Esophagus squamous epithelium (tissue), 5 donors: ENCODE measurements around the gene CALML5. TPM values are rescaled to one million over a fixed set of nuclear protein-coding genes. Genes with fewer than 3 reads are reported as not detected.

Source experiments
- DNase-seq: peaks from one replicate; lab custom pipeline; 2025; lab: John Stamatoyannopoulos, UW
- H3K27ac ChIP-seq, 4 donors: fragments of 200-600 bp; sonication (generic); one replicate each; pipeline ENCODE4 v1.5.1; 2016 to 2019; ENCODE audit warnings: mild to moderate bottlenecking in 1 of 4
- H3K27me3 ChIP-seq, 4 donors: fragments of 200-600 bp; sonication (generic); 1 replicate in 3 of 4; 2 replicates in 1 of 4; pipeline versions ENCODE4 v1.5.1 to v1.6.0; 2017 to 2021; ENCODE audit warnings: antibody characterized with exemption in 1 of 4
- H3K36me3 ChIP-seq, 3 donors: fragments of 200-600 bp; sonication (generic); one replicate each; pipeline ENCODE4 v1.5.1; 2016 to 2019
- H3K4me1 ChIP-seq, 3 donors: fragments of 200-600 bp; sonication (generic); one replicate each; pipeline ENCODE4 v1.5.1; 2017 to 2019
- H3K4me3 ChIP-seq, 4 donors: fragments of 200-600 bp; sonication (generic); 1 replicate in 3 of 4; 2 replicates in 1 of 4; pipeline ENCODE4 v1.5.1; 2016 to 2019; ENCODE audit warnings: mild to moderate bottlenecking in 2 of 4, moderate library complexity in 1 of 4
- H3K9me3 ChIP-seq, 3 donors: fragments of 200-600 bp; sonication (generic); one replicate each; pipeline ENCODE4 v1.5.1; 2016 to 2019
- POLR2A ChIP-seq, 4 donors: fragments of 450-650 bp; IDR thresholded peaks; one replicate each; pipeline ENCODE4 v1.6.1; 2017; ENCODE audit warnings: antibody characterized with exemption in 4 of 4, mild to moderate bottlenecking in 4 of 4, moderate library complexity in 3 of 4
- WGBS, 2 donors: methylation state at CpG; one replicate each; pipeline ENCODE4 v1.1.5; 2018; 5-methylcytosine and 5-hydroxymethylcytosine counted together
- intact Hi-C: fragments of 100-400 bp; cut with DNase I; formaldehyde crosslinking; loops from one replicate; pipeline ENCODE4 v1.15.0; 2022
- total RNA-seq, 4 donors: library from RNA; depleted of rRNA; stranded (reverse); fragments of >200 nt; gene quantifications; one replicate each; pipeline ENCODE4 v1.1.0, GENCODE V29; 2016
- TF ChIP-seq, protein P1 (sequence below), 6 experiments: fragments of 450-650 bp in 4 of 6; fragments of 200-600 bp in 2 of 6; sonication (generic) in 2 of 6; IDR thresholded peaks; one replicate each; pipeline ENCODE4 v1.5.1; 2016 to 2019; ENCODE audit warnings: antibody characterized with exemption in 6 of 6, mild to moderate bottlenecking in 4 of 6, moderate library complexity in 4 of 6
- donor health status: DM: yes; HTN: yes; CAD: no.

Gene CALML5
- total RNA-seq, 4 donors from 2014 or later: 14.5 to 148 (median 22.6) TPM

DNA sequence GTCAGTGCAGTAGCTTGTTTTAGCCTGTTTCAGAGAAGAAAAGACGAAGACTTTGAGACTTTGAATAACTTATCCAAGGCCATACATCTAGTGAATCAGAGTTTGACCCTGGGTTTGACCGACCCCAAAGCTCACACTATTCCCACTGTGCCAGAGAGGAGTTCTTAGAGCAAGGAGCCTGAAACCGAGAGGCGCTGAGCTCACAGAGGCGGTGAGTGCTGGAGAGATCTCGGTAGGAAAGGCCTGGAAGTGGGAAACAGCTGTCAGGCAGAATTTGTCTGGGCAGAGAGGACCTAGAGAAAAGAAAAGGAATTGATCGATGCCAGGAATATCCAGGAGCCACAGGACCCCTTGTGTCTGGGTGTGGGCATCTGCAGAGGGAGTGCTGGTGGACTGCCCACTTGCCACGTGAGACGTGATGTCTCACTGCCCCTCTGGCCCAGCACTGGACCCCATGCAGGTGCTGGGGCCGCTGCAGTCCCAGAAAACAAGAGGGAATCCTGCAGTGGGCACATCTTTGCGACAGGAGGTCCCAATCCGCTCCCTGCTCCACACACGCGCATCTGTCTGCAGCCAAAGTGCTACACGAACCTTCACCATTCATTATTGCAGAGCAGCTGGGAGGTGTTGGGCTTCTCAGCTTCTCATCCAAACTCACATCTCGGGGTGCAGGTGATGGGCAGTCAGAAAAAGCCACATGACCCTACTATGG lies 31.6 kb upstream of the CALML5 start:
- H3K4me1 ChIP-seq: peaks cover 28 to 92% (median 51%) of the 10 kb centered on the region in 3 donors
- no peak for DNase-seq

DNA sequence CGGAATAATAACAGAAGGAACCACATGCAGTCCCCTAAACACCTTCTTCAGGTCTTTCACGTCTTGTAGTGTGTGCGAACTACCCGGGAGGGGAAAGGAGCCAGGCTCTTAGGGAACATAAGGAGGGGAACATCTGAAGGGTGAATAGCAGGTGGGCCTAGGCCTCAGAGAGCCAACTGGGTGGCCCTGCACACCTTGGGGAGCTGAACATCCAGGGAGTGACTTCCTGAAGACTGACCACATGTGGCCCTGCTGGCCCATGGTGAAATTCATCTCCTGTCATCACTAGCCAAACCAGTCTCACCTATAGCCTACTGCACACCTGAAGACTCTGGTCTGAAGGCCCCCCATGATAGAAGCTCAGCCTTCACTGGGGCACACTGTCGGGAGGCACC lies 31.0 kb upstream of the CALML5 start:
- H3K4me1 ChIP-seq: peaks cover 28 to 92% (median 51%) of the 10 kb centered on the region in 3 donors

More for the DNA sequence above, 31.6 kb upstream of the CALML5 start:
- H3K27ac ChIP-seq: peak overlapping the region; percentile 39 to 93 (median 80)
- H3K4me3 ChIP-seq: no peak overlapping the region
- TF ChIP-seq POLR2A (IDR thresholded peaks at IDR 0.05): no peak
- TF ChIP-seq, protein P1, sequence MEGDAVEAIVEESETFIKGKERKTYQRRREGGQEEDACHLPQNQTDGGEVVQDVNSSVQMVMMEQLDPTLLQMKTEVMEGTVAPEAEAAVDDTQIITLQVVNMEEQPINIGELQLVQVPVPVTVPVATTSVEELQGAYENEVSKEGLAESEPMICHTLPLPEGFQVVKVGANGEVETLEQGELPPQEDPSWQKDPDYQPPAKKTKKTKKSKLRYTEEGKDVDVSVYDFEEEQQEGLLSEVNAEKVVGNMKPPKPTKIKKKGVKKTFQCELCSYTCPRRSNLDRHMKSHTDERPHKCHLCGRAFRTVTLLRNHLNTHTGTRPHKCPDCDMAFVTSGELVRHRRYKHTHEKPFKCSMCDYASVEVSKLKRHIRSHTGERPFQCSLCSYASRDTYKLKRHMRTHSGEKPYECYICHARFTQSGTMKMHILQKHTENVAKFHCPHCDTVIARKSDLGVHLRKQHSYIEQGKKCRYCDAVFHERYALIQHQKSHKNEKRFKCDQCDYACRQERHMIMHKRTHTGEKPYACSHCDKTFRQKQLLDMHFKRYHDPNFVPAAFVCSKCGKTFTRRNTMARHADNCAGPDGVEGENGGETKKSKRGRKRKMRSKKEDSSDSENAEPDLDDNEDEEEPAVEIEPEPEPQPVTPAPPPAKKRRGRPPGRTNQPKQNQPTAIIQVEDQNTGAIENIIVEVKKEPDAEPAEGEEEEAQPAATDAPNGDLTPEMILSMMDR (IDR thresholded peaks at IDR 0.05): no peak
- WGBS, 2 donors: 70 to 73% methylated on average over 16 of the region's 16 CpGs
- no peaks in the 10 kb centered on the region for H3K36me3 ChIP-seq
- no peaks in the 10 kb centered on the region for H3K27me3 ChIP-seq
- intact Hi-C loops: no loop called here
- no peaks in the 10 kb centered on the region for H3K9me3 ChIP-seq

DNA sequence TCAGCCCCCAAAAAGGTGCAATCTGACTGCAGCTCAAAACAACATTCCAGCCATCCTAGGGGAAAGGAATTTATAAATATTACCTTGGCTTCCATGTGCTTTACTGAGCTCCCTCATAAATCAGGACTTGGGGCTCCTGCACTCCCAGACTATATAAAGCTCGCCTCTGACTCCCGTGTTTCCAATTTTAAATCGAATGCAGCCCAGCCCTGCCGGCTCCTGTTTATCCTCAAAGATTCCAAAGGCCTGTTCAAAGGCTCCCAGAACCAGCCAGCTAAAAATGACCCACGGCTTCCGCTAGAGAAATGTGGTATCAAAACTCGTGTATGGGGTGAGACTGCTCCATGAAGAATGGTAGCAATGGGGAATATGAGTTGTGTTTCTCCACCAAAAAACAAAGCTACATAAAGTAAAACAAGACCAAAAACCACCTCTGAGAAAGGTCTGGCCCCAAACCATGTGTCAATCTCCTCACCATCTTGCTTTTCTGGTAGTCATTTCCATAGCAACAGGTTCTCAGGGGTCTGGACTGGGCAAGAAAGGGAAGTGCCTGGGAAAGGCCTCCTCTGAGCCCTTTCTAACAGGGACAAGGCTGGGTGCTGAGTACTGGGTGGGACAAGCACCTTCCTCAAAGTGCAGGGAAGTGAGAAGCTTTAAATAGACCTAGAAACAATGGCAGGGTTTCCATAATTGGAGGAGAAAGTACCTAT lies 30.5 kb upstream of the CALML5 start:
- Histone ChIP-seq H3K27ac (peak overlapping the region; percentile 25 to 93 (median 80)), H3K36me3 (no peaks in the 10 kb centered on the region), H3K9me3 (no peaks in the 10 kb centered on the region), H3K4me3 (no peak overlapping the region), H3K4me1 (peaks cover 28 to 88% (median 48%) of the 10 kb centered on the region in 3 donors), H3K27me3 (no peaks in the 10 kb centered on the region)
- WGBS, 2 donors: 63 to 86% methylated on average over 6 to 7 of the region's 7 CpGs
- intact Hi-C loops: no loop called here
- TF ChIP-seq POLR2A (IDR thresholded peaks at IDR 0.05): no peak
- TF ChIP-seq, protein P1 (IDR thresholded peaks at IDR 0.05): no peak
- no peak for DNase-seq

More for the DNA sequence above, 31.0 kb upstream of the CALML5 start:
- Histone ChIP-seq H3K4me3 (no peak overlapping the region), H3K27ac (peak overlapping the region; percentile 25 to 93 (median 80)), H3K36me3 (no peaks in the 10 kb centered on the region), H3K27me3 (no peaks in the 10 kb centered on the region), H3K9me3 (no peaks in the 10 kb centered on the region)
- TF ChIP-seq, protein P1 (IDR thresholded peaks at IDR 0.05): no peak
- TF ChIP-seq POLR2A (IDR thresholded peaks at IDR 0.05): no peak
- no peak for DNase-seq
- WGBS, 2 donors: 79 to 80% methylated on average over 5 of the region's 5 CpGs
- intact Hi-C loops: no loop called here

DNA sequence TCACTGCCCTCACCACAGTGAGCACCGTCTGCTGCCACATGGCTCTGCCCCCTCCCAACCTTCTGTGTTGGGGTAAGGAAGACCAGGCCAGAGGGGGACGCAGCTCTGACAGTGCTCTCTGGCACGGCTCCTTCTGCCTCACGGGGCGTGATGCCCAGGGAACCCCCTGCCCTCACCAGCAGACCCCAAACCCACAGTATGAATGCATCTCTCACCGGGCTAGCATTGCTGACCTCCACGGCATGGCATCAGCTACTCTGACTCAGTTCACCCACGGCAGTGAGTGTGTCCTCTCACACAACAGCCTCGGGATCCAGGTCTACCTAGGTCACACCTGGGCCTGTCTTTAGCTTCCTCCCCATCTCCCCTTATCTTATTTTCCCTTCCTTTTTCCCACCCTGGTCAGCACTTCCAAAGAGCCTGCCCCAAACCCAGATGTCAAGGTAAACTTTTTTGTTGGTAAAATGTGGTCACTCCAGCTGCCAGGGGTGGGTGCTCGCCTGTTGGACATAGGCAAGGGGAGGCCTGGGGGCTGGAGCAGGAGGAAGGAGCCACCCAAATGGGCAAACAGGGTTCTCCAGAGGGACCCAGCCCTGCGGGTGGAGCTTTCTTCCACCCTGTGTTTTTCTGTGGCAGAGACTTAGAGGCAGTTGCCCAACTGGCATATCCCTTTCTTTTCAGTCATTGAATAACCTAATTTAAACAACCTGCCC lies 29.8 kb upstream of the CALML5 start:
- peak overlapping the region; percentile 5 to 93 (median 80) for H3K27ac ChIP-seq
- no peak for TF ChIP-seq POLR2A (IDR thresholded peaks at IDR 0.05)
- TF ChIP-seq, protein P1 (IDR thresholded peaks at IDR 0.05): no peak
- no peak overlapping the region for H3K4me3 ChIP-seq
- no peak for DNase-seq
- no peaks in the 10 kb centered on the region for H3K36me3 ChIP-seq
- no peaks in the 10 kb centered on the region for H3K9me3 ChIP-seq
- peaks cover 28 to 87% (median 43%) of the 10 kb centered on the region in 3 donors for H3K4me1 ChIP-seq
- no peaks in the 10 kb centered on the region for H3K27me3 ChIP-seq
- 78 to 79% methylated on average over 5 to 11 of the region's 11 CpGs for WGBS, 2 donors
- intact Hi-C loops: no loop called here
